ENCODE measurements around the gene COG5. TPM values are rescaled to one million over a fixed set of nuclear protein-coding genes. Genes with fewer than 3 reads are reported as not detected.

COG5 gene
- polyA plus RNA-seq, 1 of the 3 experiments (the other 2 are of a cell fraction) = 21.2 TPM

- no peaks in the 10 kb centered on the region for H4K20me1 ChIP-seq (ENCODE audit: insufficient read depth)
- WGBS (ENCODE audit: low lambda C conversion rate) = 96% methylated on average over 3 of the region's 3 CpGs
- TF ChIP-seq, protein P1, sequence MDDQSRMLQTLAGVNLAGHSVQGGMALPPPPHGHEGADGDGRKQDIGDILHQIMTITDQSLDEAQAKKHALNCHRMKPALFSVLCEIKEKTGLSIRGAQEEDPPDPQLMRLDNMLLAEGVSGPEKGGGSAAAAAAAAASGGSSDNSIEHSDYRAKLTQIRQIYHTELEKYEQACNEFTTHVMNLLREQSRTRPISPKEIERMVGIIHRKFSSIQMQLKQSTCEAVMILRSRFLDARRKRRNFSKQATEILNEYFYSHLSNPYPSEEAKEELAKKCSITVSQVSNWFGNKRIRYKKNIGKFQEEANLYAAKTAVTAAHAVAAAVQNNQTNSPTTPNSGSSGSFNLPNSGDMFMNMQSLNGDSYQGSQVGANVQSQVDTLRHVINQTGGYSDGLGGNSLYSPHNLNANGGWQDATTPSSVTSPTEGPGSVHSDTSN (IDR thresholded peaks at IDR 0.05) = no peak
- TF ChIP-seq TCF12 (IDR thresholded peaks at IDR 0.05) = no peak
- TF ChIP-seq ZBTB33 (IDR thresholded peaks at IDR 0.05; ENCODE audit: borderline replicate concordance, low read depth) = no peak
- no peak for TF ChIP-seq IRF3 (IDR thresholded peaks at IDR 0.05; ENCODE audit: low read depth, low read length)
- TF ChIP-seq, protein P2, sequence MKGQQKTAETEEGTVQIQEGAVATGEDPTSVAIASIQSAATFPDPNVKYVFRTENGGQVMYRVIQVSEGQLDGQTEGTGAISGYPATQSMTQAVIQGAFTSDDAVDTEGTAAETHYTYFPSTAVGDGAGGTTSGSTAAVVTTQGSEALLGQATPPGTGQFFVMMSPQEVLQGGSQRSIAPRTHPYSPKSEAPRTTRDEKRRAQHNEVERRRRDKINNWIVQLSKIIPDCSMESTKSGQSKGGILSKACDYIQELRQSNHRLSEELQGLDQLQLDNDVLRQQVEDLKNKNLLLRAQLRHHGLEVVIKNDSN (IDR thresholded peaks at IDR 0.05; ENCODE audit: borderline replicate concordance, low read depth) = no peak
- no peak for TF ChIP-seq EP300 (IDR thresholded peaks at IDR 0.05; ENCODE audit: borderline replicate concordance in 1 of 2, low read depth in 1 of 2, low read length in 1 of 2)
- TF ChIP-seq ELF1 (IDR thresholded peaks at IDR 0.05) = no peak
- TF ChIP-seq, protein P3, sequence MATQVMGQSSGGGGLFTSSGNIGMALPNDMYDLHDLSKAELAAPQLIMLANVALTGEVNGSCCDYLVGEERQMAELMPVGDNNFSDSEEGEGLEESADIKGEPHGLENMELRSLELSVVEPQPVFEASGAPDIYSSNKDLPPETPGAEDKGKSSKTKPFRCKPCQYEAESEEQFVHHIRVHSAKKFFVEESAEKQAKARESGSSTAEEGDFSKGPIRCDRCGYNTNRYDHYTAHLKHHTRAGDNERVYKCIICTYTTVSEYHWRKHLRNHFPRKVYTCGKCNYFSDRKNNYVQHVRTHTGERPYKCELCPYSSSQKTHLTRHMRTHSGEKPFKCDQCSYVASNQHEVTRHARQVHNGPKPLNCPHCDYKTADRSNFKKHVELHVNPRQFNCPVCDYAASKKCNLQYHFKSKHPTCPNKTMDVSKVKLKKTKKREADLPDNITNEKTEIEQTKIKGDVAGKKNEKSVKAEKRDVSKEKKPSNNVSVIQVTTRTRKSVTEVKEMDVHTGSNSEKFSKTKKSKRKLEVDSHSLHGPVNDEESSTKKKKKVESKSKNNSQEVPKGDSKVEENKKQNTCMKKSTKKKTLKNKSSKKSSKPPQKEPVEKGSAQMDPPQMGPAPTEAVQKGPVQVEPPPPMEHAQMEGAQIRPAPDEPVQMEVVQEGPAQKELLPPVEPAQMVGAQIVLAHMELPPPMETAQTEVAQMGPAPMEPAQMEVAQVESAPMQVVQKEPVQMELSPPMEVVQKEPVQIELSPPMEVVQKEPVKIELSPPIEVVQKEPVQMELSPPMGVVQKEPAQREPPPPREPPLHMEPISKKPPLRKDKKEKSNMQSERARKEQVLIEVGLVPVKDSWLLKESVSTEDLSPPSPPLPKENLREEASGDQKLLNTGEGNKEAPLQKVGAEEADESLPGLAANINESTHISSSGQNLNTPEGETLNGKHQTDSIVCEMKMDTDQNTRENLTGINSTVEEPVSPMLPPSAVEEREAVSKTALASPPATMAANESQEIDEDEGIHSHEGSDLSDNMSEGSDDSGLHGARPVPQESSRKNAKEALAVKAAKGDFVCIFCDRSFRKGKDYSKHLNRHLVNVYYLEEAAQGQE (IDR thresholded peaks at IDR 0.05; ENCODE audit: low read depth, low read length) = no peak
- no peak for TF ChIP-seq MAX (IDR thresholded peaks at IDR 0.05; ENCODE audit: low read depth)
- no peak for TF ChIP-seq JUND (IDR thresholded peaks at IDR 0.05)
- TF ChIP-seq MXI1 (IDR thresholded peaks at IDR 0.05; ENCODE audit: low read depth, low read length) = no peak
- TF ChIP-seq YY1 (IDR thresholded peaks at IDR 0.05; ENCODE audit: low read depth) = no peak
- no peak for TF ChIP-seq GATA2 (CRISPR knock-in tag; IDR thresholded peaks at IDR 0.05)
- no peak for TF ChIP-seq NRF1 (IDR thresholded peaks at IDR 0.05; ENCODE audit: low read depth, low read length)
- TF ChIP-seq MEF2A (IDR thresholded peaks at IDR 0.05; ENCODE audit: borderline replicate concordance, low read depth) = no peak
- no peak for TF ChIP-seq RAD21 (IDR thresholded peaks at IDR 0.05; ENCODE audit: low read length)
- no peak for TF ChIP-seq FOXJ3 (CRISPR knock-in tag; IDR thresholded peaks at IDR 0.05)
- no peak for TF ChIP-seq RCOR1 (IDR thresholded peaks at IDR 0.05; ENCODE audit: low read length)
- no peak for TF ChIP-seq NFIC (IDR thresholded peaks at IDR 0.05; ENCODE audit: borderline replicate concordance)
- TF ChIP-seq SMC3 (IDR thresholded peaks at IDR 0.05; ENCODE audit: low read depth, low read length) = no peak
- no peaks in the 10 kb centered on the region for H3K79me2 ChIP-seq (ENCODE audit: insufficient read depth)
- no peak overlapping the region for H3K9ac ChIP-seq
- no peaks in the 10 kb centered on the region for H3K4me1 ChIP-seq (ENCODE audit: control insufficient read depth in 1 of 2, insufficient read depth in 2 of 2, low read depth in 1 of 2, low read length in 1 of 2)
- H3K4me3 ChIP-seq (ENCODE audit: low read depth in 2 of 2, low read length in 1 of 2) = no peak overlapping the region
- POLR2A ChIA-PET = no interaction called here
- DNase-seq = no peak
- H3K27me3 ChIP-seq (ENCODE audit: insufficient read depth) = no peaks in the 10 kb centered on the region
- CTCF ChIA-PET = no interaction called here
- H3K27ac ChIP-seq (ENCODE audit: low read depth in 2 of 2, low read length in 1 of 2) = no peak overlapping the region
- no peaks in the 10 kb centered on the region for H3F3A ChIP-seq (replicated peaks; ENCODE audit: insufficient read depth)
- no peaks in the 10 kb centered on the region for H3K9me3 ChIP-seq
- H3K36me3 ChIP-seq (replicated peaks in 1 of 2; ENCODE audit: control insufficient read depth in 1 of 2, insufficient read depth in 2 of 2, low read length in 1 of 2) = peaks cover 0 to 8% of the 10 kb centered on the region in 2 experiments
- H3K9me2 ChIP-seq = 0 out of 2 replicates have a peak, but pooled peaks cover 3% of the 10 kb centered on the region
- H3K4me2 ChIP-seq = no peak overlapping the region
- H2AFZ ChIP-seq (ENCODE audit: low read depth) = no peak overlapping the region
These were observed 293.9 kb downstream of the COG5 start for GRCh38 chr7:107269790-107270189.

Data from SK-N-SH (cell line).